GM19467 (cell line): Measurements from ENCODE around the gene MSI1.

Experiments
- ATAC-seq: cut with Tn5 transposase; IDR thresholded peaks from one replicate; pipeline ENCODE4 v1.9.1; 2021; ENCODE audit warnings: mild to moderate bottlenecking, moderate library complexity; ENCODE audit not compliant: unreplicated experiment

Gene MSI1

DNA sequence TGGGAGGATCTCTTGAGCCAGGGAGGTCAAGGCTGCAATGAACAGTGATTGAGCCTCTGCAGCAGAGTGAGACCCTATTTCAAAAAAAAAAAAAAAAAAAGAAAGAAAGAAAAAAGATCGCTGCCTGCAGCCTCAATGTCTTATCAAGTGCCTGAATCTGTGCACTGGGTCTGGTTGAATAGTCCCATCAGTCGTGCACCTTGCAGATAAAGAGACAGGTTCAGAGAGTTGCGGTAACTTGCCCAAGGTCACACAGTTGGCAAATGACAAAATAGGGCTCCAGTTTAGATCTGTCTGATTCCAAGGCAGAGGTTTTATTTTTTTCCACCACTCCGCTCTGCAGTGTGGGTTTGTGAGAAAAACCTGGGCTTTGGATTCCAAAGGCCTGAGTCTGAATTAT is 40.7 kb downstream of the MSI1 start:
- ATAC-seq, result no peak

GRCh38 chr12:120327593-120327992 is 41.4 kb downstream of the MSI1 start, which contains the start of gene PLA2G1B:
Gene PLA2G1B, minus strand, starts transcription at chr12:120327779. Its CDS starts 26 bp downstream, at chr12:120327753.
- ATAC-seq, result no peak

GRCh38 chr12:120324841-120325417 is 44.0 kb downstream of the MSI1 start:
- ATAC-seq, result no peak

GRCh38 chr12:120323772-120324171 is 45.2 kb downstream of the MSI1 start:
- no peak for ATAC-seq

DNA sequence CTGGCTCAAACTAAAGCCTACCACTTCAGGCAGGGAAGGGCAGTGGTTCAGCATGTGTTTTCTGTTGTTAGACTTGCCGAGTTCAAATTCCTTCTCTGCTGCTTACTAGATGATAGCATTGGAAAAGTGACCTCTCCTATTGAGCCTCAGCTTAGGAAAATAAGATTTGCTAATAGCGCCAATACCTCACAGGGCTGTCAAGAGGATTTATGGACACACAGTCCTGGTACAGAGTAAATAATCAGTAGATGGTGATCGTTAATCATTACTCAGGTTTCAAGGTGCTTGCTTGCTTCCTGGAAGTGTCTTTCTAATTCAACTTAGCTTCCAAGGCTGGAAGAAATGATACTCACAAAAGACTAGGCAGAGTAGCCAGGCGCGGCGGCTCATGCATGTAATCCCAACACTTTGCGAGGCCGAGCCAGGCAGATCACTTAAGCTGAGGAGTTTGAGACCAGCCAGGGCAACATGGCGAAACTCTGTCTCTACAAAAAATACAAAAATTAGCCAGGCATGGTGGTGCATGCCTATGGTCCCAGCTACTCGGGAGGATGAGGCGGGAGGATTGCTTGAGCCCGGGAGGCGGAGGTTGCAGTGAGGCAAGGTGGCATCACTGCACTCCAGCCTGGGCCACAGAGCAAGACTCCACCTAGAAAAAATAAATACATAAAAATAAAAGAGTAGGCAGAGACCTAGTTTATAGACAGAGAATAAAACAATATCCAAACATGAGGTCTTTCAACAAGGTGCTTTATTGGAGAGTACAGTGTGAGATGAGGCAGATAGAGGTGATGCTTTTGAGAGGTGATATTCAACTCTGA is 47.4 kb downstream of the MSI1 start:
- ATAC-seq, result no peak

GRCh38 chr12:120317224-120318105 is 51.5 kb downstream of the MSI1 start:
- ATAC-seq, result peak; percentile 96

GRCh38 chr12:120316798-120317223 is 52.2 kb downstream of the MSI1 start:
- no peak for ATAC-seq

DNA sequence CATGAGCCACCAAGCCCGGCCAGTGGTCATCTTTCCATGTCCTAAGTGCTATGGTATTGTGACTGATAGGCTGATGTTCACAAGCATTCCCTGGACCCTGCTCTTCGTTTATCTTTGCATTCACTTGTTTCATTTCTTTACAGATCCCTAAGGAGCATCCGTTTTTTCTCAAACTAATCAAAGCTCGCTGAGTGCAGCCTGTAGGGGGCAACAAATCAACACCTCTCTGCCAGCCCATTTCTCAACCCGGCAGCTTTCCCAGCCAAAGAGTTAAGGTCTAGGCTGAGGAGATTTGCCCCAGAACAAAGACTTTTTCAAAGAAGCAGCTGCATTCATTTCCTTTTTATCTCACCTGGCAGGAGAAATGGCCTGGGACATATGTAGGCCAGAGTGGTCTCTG is 54.7 kb downstream of the MSI1 start:
- no peak for ATAC-seq

DNA sequence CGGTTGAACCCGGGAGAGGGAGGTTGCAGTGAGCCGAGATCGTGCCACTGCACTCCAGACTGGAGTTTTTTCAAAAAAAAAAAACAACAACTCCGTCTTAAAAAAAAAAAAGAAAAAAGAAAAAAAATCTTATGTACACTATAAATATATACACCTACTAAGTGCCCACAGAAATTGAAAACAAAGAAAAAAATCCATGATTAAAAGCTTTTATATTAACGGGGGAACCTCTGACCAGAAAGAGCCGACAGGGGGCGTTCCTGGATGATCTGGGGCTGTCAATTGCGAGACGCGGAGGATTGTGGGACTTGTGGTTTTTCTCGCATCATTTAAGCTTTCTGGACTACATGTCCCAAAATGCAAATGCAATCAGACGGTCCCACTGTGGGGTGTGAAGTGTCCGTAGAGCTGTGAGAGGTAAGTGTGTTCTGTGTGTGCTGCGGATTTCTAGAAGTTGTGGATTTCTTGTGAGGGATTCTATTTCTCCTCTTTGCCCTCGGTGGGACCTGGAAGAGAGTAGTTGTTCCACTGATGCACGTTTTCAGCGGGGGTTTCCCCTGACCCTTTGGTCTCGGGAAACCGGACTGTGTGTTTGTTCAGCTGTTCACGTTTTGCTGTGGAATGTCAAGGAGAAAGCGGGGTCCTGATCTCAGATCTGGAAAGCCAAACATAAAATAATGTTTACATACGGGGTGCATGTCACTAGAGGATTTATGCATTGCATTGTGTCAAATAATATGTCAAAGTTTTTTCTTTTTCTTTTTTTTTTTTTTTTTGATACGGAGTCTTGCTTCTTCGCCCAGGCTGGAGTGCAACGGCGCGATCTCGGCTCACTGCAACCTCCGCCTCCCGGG is 66.8 kb downstream of the MSI1 start, which contains the start of gene SIRT4:
SIRT4 (plus strand) TSS at position 360 of the 854 bp plus-strand sequence. CDS start 1,241 bp downstream, outside the sequence.
- ATAC-seq, result peak; percentile 94

- ATAC-seq, result peak; percentile 42
These were observed 76.1 kb downstream of the MSI1 start, which contains the start of gene RNU4-1 for GRCh38 chr12:120292661-120293531. Gene RNU4-1, minus strand, starts transcription at chr12:120293237.

DNA sequence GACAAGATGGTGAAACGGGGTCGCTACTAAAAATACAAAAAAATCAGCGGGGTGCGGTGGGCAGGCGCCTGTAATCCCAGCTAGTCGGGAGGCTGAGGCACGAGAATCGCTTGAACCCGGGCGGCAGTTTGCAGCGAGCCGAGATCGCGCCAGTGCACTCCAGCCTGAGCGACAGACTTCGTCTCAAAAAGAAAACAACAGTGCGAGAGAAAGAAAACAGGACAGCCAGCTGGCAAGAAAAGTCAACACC is 76.6 kb downstream of the MSI1 start:
- no peak for ATAC-seq
